Measurements from ENCODE around the gene GAPDH.

- TF ChIP-seq SMC3 (IDR thresholded peaks at IDR 0.05) (no peak), POLR2A (IDR thresholded peaks at IDR 0.05; ENCODE audit: low read length) (peak; percentile 34), CTCF (IDR thresholded peaks at IDR 0.05) (no peak), KDM1A (IDR thresholded peaks at IDR 0.05; ENCODE audit: low read depth) (no peak)
These were observed 729 bp upstream of the GAPDH start for GRCh38 chr12:6533653-6533922.

All from A549 (cell line).